HCT116 (cell line): Measurements from ENCODE around the gene SPPL2B.
"Not testable (repeated sequence)": the region's sequence is repeated elsewhere in the genome, so short reads cannot be mapped to it uniquely, and the experiment has no call there.

Experiments used
- CEBPB ChIP-seq: IDR thresholded peaks from 2 replicates; pipeline ENCODE4 v1.6.1; 2012; ENCODE audit warnings: low read depth
- EZH2phosphoT487 ChIP-seq: fragments of 200-600 bp; IDR thresholded peaks from 2 replicates; pipeline ENCODE4 v1.6.1; 2018; ENCODE audit warnings: antibody characterized with exemption, borderline replicate concordance
- MAX ChIP-seq: IDR thresholded peaks from 2 replicates; pipeline ENCODE4 v1.6.1; 2012
- POLR2A ChIP-seq: IDR thresholded peaks from 2 replicates; pipeline ENCODE4 v1.7.0; 2011; ENCODE audit warnings: borderline replicate concordance; ENCODE audit not compliant: insufficient read depth, insufficient read length; ENCODE audit errors: extremely low read depth
- POLR2AphosphoS5 ChIP-seq: IDR thresholded peaks from 2 replicates; pipeline ENCODE4 v1.6.1; 2011; ENCODE audit warnings: mild to moderate bottlenecking, low read depth, low read length, moderate library complexity
- SIN3A ChIP-seq: IDR thresholded peaks from 2 replicates; pipeline ENCODE4 v1.6.1; 2012; ENCODE audit warnings: low read depth
- SP1 ChIP-seq: IDR thresholded peaks from 2 replicates; pipeline ENCODE4 v1.6.1; 2012; ENCODE audit warnings: low read depth
- ZFX ChIP-seq: fragments of 450-650 bp; IDR thresholded peaks from 2 replicates; pipeline ENCODE4 v1.6.1; 2017
- TF ChIP-seq, protein P1 (sequence below), 3 experiments: fragments of 200-600 bp in 1 of 3; sonication (generic) in 1 of 3; IDR thresholded peaks in 2 of 3; conservative IDR thresholded peaks in 1 of 3; 2 replicates each; pipeline ENCODE4 v1.5.1; 2012 to 2017; ENCODE audit warnings: low read depth in 2 of 3, low read length in 2 of 3, antibody characterized with exemption in 1 of 3, borderline replicate concordance in 1 of 3, control low read depth in 1 of 3, mild to moderate bottlenecking in 1 of 3, mixed read lengths in 1 of 3, mixed run types in 1 of 3, moderate library complexity in 1 of 3; ENCODE audit not compliant: insufficient read depth in 1 of 3
- TF ChIP-seq, protein P2 (sequence below): IDR thresholded peaks from 2 replicates; pipeline ENCODE4 v1.6.1; 2012

- not testable (repeated sequence) for TF ChIP-seq SP1, EZH2phosphoT487, ZFX, POLR2AphosphoS5, POLR2A, CEBPB, SIN3A, MAX
- TF ChIP-seq, protein P1, sequence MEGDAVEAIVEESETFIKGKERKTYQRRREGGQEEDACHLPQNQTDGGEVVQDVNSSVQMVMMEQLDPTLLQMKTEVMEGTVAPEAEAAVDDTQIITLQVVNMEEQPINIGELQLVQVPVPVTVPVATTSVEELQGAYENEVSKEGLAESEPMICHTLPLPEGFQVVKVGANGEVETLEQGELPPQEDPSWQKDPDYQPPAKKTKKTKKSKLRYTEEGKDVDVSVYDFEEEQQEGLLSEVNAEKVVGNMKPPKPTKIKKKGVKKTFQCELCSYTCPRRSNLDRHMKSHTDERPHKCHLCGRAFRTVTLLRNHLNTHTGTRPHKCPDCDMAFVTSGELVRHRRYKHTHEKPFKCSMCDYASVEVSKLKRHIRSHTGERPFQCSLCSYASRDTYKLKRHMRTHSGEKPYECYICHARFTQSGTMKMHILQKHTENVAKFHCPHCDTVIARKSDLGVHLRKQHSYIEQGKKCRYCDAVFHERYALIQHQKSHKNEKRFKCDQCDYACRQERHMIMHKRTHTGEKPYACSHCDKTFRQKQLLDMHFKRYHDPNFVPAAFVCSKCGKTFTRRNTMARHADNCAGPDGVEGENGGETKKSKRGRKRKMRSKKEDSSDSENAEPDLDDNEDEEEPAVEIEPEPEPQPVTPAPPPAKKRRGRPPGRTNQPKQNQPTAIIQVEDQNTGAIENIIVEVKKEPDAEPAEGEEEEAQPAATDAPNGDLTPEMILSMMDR (IDR thresholded peaks at IDR 0.05 in 2 of 3, conservative IDR thresholded peaks at IDR 0.05 in 1 of 3; ENCODE audit: borderline replicate concordance in 1 of 3, insufficient read depth in 1 of 3, low read depth in 2 of 3, low read length in 2 of 3): not testable (repeated sequence)
- TF ChIP-seq, protein P2, sequence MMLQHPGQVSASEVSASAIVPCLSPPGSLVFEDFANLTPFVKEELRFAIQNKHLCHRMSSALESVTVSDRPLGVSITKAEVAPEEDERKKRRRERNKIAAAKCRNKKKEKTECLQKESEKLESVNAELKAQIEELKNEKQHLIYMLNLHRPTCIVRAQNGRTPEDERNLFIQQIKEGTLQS: not testable (repeated sequence)
Observed at GRCh38 chr19:2392899-2393298, 64.4 kb downstream of the SPPL2B start.
